HG03108 (cell line): ENCODE measurements around the gene ABHD8.

Source experiments
- ATAC-seq: cut with Tn5 transposase; IDR thresholded peaks from one replicate; pipeline ENCODE4 v1.9.1; 2021; ENCODE audit warnings: moderate library complexity; ENCODE audit not compliant: unreplicated experiment

ABHD8 gene

GRCh38 chr19:17303167-17303939 is at the start of gene ABHD8:
ABHD8 (minus strand) TSS chr19:17303425; CDS start chr19:17301616, 1,809 bp downstream.
- peak; percentile 55 for ATAC-seq

- no peak for ATAC-seq
Measured at GRCh38 chr19:17352608-17353280, 49.5 kb upstream of the ABHD8 start.

GRCh38 chr19:17351815-17352435 is 48.7 kb upstream of the ABHD8 start:
- ATAC-seq = no peak

- ATAC-seq = no peak
Measured at GRCh38 chr19:17348700-17349099, 45.5 kb upstream of the ABHD8 start.

GRCh38 chr19:17347877-17348276 is 44.7 kb upstream of the ABHD8 start:
- no peak for ATAC-seq

- ATAC-seq = no peak
Measured at GRCh38 chr19:17347361-17347760, 44.1 kb upstream of the ABHD8 start.

- ATAC-seq = peak; percentile 59
Measured at GRCh38 chr19:17346109-17346671, 43.0 kb upstream of the ABHD8 start.

- ATAC-seq = no peak
Measured at GRCh38 chr19:17341845-17342244, 38.6 kb upstream of the ABHD8 start.

- no peak for ATAC-seq
Measured at GRCh38 chr19:17341386-17341785, 38.2 kb upstream of the ABHD8 start.

GRCh38 chr19:17340871-17341357 is 37.7 kb upstream of the ABHD8 start:
- ATAC-seq = no peak

- ATAC-seq = no peak
Measured at GRCh38 chr19:17340302-17340870, 37.2 kb upstream of the ABHD8 start.

GRCh38 chr19:17339088-17339741 is 36.0 kb upstream of the ABHD8 start:
- ATAC-seq = no peak

- no peak for ATAC-seq
Measured at GRCh38 chr19:17338433-17339078, 35.3 kb upstream of the ABHD8 start.

GRCh38 chr19:17337675-17338432 is 34.6 kb upstream of the ABHD8 start:
- no peak for ATAC-seq

GRCh38 chr19:17336872-17337674 is 33.8 kb upstream of the ABHD8 start, which contains the start of gene GTPBP3:
GTPBP3 (plus strand) TSS chr19:17337553; CDS start chr19:17337612, 59 bp downstream.
- peak; percentile 72 for ATAC-seq

- ATAC-seq = no peak
Measured at GRCh38 chr19:17335575-17335974, 32.4 kb upstream of the ABHD8 start.

GRCh38 chr19:17334414-17335409 is 31.5 kb upstream of the ABHD8 start, which contains the start of gene ANO8:
ANO8 (minus strand) TSS chr19:17334855; CDS start chr19:17334670, 185 bp downstream.
- peak; percentile 44 for ATAC-seq
